ENCODE data around the gene HRH1. TPM values are rescaled to one million over a fixed set of nuclear protein-coding genes. Genes with fewer than 3 reads are reported as not detected.

The HRH1 gene
- total RNA-seq, 1 experiment from 2014 or later, result 0.04 TPM

DNA sequence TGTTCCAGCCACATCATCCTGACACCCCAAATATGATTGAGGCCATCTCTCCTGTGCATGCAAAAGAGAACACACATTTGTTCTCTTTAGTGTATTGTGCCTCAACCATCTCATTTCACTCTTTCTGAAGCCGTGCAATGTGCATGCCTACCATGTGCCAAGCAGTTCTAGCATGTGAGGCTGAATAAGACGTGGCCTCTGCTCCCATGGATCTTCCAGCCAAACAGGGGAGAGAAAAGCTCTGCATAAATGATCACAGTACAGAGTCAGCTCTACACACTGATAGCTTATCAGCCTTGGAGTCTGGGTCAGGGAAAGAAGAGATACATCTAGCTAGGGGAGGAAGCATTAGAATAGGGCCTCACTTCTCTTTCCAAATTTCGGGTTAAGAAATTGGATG, 69.7 kb downstream of the HRH1 start:
- Histone ChIP-seq H3K4me1 (no peaks in the 10 kb centered on the region), H3K36me3 (no peaks in the 10 kb centered on the region), H3K27me3 (no peaks in the 10 kb centered on the region), H3K4me3 (no peak overlapping the region), H3K9me3 (replicated peaks) (no peaks in the 10 kb centered on the region), H3K27ac (no peak overlapping the region)
- no peak for DNase-seq

DNA sequence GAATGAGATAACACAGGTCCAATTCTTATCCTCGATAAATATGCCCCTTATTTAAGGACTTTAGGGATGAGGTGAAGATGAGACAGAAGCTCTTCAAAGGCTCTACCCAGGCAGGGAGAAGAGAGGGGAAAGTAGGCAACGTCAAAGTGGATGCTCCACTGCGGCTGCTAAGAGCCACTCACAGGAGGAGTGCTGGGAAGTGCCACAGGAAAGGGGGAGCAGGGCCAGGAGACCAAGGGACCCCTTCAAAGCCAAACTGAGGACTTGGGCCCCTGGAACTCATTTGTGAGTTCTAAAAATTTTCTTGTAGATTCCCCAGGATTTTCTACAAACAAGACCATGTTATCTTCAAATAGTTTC, 70.6 kb downstream of the HRH1 start:
- no peak for DNase-seq
- Histone ChIP-seq H3K4me3 (no peak overlapping the region), H3K27me3 (no peaks in the 10 kb centered on the region), H3K27ac (no peak overlapping the region), H3K36me3 (no peaks in the 10 kb centered on the region), H3K4me1 (no peaks in the 10 kb centered on the region), H3K9me3 (replicated peaks) (no peaks in the 10 kb centered on the region)

DNA sequence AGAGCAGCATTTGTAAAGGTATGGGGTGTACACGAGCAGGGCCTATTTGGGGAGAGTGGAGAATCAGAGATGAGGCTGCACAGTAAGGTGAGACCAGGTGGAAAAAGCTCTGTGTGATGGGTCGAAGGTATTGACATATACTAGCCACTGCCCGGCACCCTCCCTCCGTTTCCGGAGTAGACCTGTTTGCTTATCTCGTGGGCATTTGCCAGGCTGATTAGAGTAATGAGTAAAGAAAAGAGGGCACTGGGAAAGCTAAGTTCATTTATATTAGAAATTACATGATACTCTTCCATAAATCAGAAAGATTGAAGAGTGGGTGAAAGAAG, 71.7 kb downstream of the HRH1 start:
- Histone ChIP-seq H3K4me1 (no peaks in the 10 kb centered on the region), H3K9me3 (replicated peaks) (no peaks in the 10 kb centered on the region), H3K27me3 (no peaks in the 10 kb centered on the region), H3K4me3 (peak overlapping the region; percentile 38; the same call in 1 of the 2 replicates), H3K36me3 (no peaks in the 10 kb centered on the region), H3K27ac (no peak overlapping the region)
- no peak for DNase-seq

DNA sequence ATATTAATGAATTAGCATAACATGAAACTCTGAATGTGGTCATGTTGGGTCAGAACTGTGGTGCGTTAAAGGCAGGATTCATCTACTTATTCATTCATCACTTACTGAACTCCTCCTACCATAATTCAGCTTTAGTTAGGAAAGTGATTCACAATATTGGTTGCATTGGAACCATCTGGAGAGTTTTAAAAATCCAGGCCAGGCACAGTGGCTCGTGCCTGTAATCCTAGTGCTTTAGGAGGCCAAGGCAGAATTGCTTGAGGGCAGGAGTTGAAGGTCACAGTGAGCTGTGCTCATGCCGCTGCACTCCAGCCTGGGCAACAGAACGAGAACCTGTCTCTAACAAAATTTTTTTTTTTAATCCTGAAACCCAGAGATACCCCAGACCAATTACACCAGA, 73.7 kb downstream of the HRH1 start:
- H3K27me3 ChIP-seq, result no peaks in the 10 kb centered on the region
- H3K36me3 ChIP-seq, result no peaks in the 10 kb centered on the region
- no peak overlapping the region for H3K4me3 ChIP-seq
- no peak overlapping the region for H3K27ac ChIP-seq
- H3K4me1 ChIP-seq, result no peaks in the 10 kb centered on the region
- DNase-seq, result no peak
- no peaks in the 10 kb centered on the region for H3K9me3 ChIP-seq (replicated peaks)

DNA sequence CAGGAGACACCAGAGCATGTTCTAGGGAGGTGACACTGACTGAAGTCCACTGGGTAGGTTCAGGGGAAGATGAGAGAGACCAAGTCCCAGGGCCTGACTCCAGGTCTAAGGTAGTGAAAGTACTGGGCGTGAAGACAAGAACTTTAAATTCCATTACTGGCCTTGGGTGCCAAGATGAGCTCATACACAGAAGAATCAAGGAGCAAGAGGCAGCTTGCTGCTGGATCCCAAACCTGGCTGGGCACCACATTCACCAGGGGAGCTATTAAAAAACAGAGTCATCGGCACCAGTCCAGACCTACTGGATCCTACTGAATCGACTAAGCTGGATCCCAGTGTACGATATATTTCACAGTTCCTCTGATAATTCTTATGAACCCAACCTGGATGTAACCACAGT, 75.8 kb downstream of the HRH1 start:
- DNase-seq, result no peak
- H3K4me1 ChIP-seq, result no peaks in the 10 kb centered on the region
- H3K9me3 ChIP-seq (replicated peaks), result no peaks in the 10 kb centered on the region
- no peaks in the 10 kb centered on the region for H3K27me3 ChIP-seq
- H3K4me3 ChIP-seq, result no peak overlapping the region
- no peak overlapping the region for H3K27ac ChIP-seq
- H3K36me3 ChIP-seq, result no peaks in the 10 kb centered on the region

DNA sequence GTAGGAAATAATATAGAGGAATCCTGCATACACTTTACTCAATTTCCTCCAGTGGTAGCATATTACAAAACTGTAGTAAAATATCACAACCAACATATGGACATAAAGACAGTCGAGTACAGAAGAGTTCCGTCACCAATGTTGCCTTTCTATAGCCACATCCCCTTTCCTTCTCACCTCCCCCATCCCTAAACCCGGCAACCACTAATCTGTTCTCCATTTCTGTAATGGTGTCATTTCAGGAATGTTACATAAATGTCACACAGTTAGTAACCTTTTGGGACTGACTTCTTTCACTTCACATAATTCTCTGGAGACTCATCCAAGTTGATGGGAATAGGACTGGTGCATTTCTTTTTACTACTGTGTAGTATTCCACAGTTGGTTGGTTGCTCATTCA, 76.5 kb downstream of the HRH1 start:
- Histone ChIP-seq H3K4me1 (no peaks in the 10 kb centered on the region), H3K27me3 (no peaks in the 10 kb centered on the region), H3K9me3 (replicated peaks) (no peaks in the 10 kb centered on the region), H3K4me3 (no peak overlapping the region), H3K36me3 (no peaks in the 10 kb centered on the region), H3K27ac (no peak overlapping the region)
- DNase-seq, result no peak

DNA sequence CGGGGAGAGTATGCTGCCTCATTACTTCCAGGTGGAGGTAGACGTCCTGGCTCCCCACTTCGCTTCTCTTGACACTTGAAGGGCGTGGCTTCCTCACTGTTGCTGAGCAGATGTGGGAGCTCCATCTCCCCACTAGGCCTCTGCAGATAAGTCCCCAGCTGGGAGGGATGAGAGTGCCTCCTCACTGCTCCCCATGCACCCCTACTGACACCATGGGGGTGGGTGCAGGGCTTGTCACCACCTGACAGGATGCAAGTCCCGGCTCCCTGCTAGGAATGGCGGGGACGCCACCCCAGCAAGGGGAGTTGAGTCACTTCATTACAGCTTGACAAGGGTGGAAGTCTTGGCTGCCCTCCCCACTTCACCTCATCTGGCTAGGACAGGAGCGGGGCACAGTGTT, 81.1 kb downstream of the HRH1 start:
- H3K4me1 ChIP-seq, result no peaks in the 10 kb centered on the region
- H3K27ac ChIP-seq, result no peak overlapping the region
- 0 out of 2 replicates have a peak, but pooled peaks cover 3% of the 10 kb centered on the region for H3K9me3 ChIP-seq (replicated peaks)
- DNase-seq, result no peak
- no peaks in the 10 kb centered on the region for H3K27me3 ChIP-seq
- no peaks in the 10 kb centered on the region for H3K36me3 ChIP-seq
- no peak overlapping the region for H3K4me3 ChIP-seq

DNA sequence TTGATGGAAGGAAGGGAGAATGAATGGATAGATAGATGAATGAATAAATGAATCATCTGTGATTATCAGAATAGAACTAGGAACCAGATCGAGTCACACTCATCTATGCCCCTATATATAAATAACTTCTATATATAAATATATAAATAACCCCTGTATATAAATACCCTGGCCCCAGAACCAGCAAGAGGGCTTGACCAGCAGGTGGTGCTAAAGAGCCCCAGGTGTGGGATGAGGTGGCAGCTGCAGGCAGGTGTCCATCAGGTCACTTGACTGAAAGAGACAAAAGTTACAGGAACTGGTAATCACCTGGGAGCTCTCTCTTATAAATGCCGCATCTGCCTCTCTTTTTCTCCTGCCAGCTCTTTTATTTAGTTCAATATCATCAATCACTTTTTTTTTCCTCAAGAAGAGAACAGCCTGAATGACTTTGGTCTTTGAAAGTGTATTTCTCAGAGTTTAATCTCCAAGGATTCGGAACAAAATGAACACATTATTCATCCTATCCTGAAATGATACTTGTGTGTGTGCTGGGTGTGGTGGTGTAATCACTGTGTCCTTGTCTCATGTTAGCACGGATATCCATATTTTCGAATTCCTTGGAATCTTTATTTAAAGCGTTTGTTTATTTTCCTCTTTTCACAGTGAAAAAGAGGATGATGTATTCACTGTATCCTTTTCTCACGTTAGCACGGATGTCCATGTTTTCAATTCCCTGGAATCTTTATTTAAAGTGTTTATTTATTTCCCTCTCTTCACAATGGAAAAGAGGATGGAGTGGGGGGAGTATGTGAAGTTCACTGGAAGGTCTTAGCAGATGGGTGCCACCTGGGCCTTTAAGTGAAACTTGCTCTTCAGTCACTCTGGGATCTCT, 82.5 kb downstream of the HRH1 start:
- peak; percentile 50 to 68 for DNase-seq
- H3K36me3 ChIP-seq, result no peaks in the 10 kb centered on the region
- no peaks in the 10 kb centered on the region for H3K4me1 ChIP-seq
- H3K9me3 ChIP-seq (replicated peaks), result 0 out of 2 replicates have a peak, but pooled peaks cover 3% of the 10 kb centered on the region
- no peak overlapping the region for H3K4me3 ChIP-seq
- H3K27ac ChIP-seq, result no peak overlapping the region
- H3K27me3 ChIP-seq, result no peaks in the 10 kb centered on the region

DNA sequence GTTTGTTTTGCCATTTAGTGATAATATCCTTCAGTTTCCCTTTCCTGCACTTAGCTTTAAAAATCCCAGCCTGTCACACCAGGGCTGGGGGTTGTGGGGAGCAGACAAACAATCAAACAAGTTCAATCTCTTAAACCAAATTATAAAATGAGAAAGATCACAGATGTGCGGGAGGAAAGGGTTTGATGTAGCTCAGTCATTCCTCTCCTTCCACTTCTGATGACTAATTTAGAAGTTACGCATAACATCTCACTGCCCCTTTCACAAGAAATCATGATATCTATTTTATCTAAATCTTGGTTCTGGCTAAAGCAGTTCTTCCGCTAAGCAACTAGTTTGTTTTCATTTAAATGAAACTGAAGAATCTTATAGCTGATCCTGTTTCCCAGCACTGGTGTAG, 83.8 kb downstream of the HRH1 start:
- no peak for DNase-seq
- H3K36me3 ChIP-seq, result no peaks in the 10 kb centered on the region
- H3K9me3 ChIP-seq (replicated peaks), result 0 out of 2 replicates have a peak, but pooled peaks cover 3% of the 10 kb centered on the region
- no peaks in the 10 kb centered on the region for H3K27me3 ChIP-seq
- no peaks in the 10 kb centered on the region for H3K4me1 ChIP-seq
- no peak overlapping the region for H3K27ac ChIP-seq
- H3K4me3 ChIP-seq, result no peak overlapping the region

DNA sequence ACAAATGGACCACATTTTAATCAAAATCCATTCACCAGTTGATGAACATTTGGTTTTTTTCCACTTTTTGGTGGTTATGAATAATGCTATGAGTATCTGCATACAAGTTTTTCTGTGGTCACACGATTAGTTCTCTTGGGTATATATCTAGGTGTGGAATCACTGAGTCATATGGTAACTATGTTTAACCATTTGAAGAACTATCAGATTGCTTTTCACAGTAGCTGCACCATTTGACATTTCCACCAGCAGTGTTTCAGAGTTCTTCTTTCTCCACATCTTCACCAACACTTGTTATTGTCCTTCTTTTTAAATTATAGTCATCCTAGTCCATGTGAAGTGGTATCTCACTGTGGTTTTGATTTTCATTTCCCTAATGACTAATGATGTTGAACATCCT, 84.6 kb downstream of the HRH1 start:
- Histone ChIP-seq H3K27me3 (no peaks in the 10 kb centered on the region), H3K9me3 (replicated peaks) (0 out of 2 replicates have a peak, but pooled peaks cover 3% of the 10 kb centered on the region), H3K27ac (no peak overlapping the region), H3K36me3 (no peaks in the 10 kb centered on the region), H3K4me3 (no peak overlapping the region), H3K4me1 (no peaks in the 10 kb centered on the region)
- no peak for DNase-seq

DNA sequence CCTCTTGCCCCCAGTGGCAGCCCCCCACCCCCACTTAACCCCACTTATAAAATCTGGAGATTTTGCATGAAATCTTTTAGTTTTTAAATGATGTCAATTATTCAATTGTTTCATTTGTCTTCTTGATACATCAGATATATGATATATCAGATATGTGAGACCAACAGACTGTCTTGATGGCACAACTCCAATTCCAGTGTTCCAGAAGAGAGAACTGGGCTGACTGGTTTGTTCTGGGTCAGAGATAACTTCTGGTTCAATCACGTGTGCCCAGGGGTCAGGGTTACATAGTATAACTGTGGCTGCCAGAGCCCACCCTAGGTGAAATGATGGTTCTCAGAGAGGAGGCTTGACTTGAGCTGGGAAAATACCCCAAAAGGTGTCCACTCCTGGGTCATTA, 85.5 kb downstream of the HRH1 start:
- no peak overlapping the region for H3K4me3 ChIP-seq
- DNase-seq, result no peak
- H3K9me3 ChIP-seq (replicated peaks), result 0 out of 2 replicates have a peak, but pooled peaks cover 3% of the 10 kb centered on the region
- H3K27me3 ChIP-seq, result no peaks in the 10 kb centered on the region
- H3K27ac ChIP-seq, result no peak overlapping the region
- H3K4me1 ChIP-seq, result no peaks in the 10 kb centered on the region
- no peaks in the 10 kb centered on the region for H3K36me3 ChIP-seq

DNA sequence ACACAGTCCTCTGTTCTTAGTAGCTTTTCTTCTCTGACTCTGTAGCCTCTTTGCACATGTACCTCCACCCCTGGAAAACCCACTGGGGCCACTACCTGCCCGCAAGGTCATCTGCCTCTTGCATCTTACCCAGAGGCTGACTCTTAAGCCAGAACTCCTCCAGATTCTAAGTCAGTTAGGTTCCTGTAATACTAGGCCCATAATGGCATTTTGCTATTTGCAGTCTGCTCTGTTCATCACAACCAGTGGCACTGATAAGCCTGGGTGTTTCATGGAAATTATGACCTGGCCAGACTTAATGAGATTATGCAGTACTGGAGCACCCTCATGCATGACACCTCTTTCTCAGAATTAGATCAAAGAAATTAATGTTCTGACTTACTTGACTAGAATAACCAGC, 86.2 kb downstream of the HRH1 start:
- no peak overlapping the region for H3K4me3 ChIP-seq
- no peaks in the 10 kb centered on the region for H3K27me3 ChIP-seq
- H3K36me3 ChIP-seq, result no peaks in the 10 kb centered on the region
- no peak for DNase-seq
- no peaks in the 10 kb centered on the region for H3K4me1 ChIP-seq
- no peak overlapping the region for H3K27ac ChIP-seq
- 0 out of 2 replicates have a peak, but pooled peaks cover 3% of the 10 kb centered on the region for H3K9me3 ChIP-seq (replicated peaks)

DNA sequence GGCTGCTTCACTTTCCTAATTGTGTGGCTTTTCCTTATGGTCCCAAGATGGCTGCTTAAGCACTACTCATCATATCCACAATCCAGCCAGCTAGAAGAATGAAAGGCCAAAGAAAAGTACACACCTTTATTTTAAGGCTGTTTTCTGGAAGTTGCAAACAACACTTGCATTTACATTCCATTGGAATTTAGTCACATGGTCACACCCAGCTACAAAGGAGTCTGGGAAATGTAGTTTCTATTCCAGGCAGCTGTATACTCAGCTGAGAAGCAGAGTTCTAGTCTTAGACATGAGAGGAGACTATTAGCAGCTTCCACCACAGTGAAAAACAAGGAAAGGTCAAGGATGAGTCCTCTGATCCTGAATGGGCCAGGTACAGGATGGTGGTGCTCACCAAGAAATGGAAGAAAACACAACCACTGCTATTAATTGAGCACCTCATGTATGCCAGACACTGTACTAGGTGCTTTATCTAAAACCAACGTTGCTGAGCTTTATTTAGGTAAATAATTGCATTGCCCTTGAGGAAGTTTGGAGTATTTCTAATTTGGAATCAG, 89.9 kb downstream of the HRH1 start:
- no peaks in the 10 kb centered on the region for H3K4me1 ChIP-seq
- H3K27me3 ChIP-seq, result no peaks in the 10 kb centered on the region
- no peak for DNase-seq
- H3K4me3 ChIP-seq, result no peak overlapping the region
- H3K27ac ChIP-seq, result no peak overlapping the region
- H3K36me3 ChIP-seq, result no peaks in the 10 kb centered on the region
- 0 out of 2 replicates have a peak, but pooled peaks cover 2% of the 10 kb centered on the region for H3K9me3 ChIP-seq (replicated peaks)

DNA sequence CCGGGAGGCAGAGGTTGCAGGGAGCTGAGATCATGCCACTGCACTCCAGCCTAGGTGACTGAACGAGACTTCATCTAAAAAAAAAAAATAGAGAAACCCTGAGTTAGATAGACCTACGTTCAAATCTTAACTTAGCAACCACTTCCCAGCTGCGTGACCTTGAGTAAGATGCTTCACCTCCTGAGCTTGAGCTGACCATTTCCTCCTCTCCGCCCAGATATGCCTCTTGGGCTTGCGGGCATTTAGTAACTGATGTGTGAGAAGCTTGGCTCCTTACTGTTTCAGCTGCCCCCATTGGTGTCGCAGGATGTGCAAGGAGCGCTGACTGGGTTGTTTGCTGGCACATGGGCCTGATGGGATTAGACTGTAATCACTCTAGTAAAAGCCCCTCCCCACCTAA, 91.0 kb downstream of the HRH1 start:
- H3K4me3 ChIP-seq, result no peak overlapping the region
- no peak for DNase-seq
- no peaks in the 10 kb centered on the region for H3K27me3 ChIP-seq
- H3K27ac ChIP-seq, result no peak overlapping the region
- H3K36me3 ChIP-seq, result no peaks in the 10 kb centered on the region
- H3K9me3 ChIP-seq (replicated peaks), result no peaks in the 10 kb centered on the region
- H3K4me1 ChIP-seq, result no peaks in the 10 kb centered on the region

DNA sequence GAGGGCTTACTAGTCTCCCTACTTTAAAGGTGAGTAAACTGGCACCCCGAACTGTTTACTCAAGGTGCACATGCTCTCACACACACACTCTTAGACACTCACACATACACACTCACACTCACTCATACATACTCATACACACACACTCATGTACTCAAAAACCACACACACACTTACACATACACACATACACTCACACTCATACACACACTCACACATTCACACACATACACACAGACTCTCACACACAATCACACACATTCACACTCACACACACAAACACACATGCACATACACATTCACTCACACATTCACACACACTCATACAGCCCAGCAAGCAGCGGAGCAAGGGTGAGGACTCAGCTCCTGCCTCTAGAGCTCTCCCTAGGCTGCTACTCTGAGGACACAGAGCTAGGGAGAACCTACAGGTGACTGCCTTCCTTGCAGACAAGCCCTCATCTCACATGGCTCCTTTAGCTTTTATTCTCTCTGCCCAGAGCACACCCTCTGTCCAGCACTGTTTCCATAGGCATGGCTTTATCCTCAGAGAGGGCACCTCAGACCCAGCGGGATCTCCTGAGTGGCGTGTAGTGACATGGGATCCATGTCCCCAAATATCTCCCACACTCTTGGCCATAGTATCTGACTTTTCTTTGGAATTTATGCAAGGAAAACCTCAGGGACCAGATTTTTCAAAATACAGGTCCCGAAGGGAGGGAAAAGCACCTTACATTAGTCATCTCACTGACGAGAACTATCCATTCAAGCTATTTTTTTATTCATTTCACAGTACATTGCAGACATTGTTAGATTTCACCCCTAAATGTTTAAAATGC, 91.8 kb downstream of the HRH1 start:
- Histone ChIP-seq H3K27ac (no peak overlapping the region), H3K4me3 (no peak overlapping the region), H3K9me3 (replicated peaks) (no peaks in the 10 kb centered on the region), H3K4me1 (no peaks in the 10 kb centered on the region), H3K36me3 (no peaks in the 10 kb centered on the region), H3K27me3 (no peaks in the 10 kb centered on the region)
- no peak for DNase-seq
